ENCODE results near the gene MSH5. TPM values are rescaled to one million over a fixed set of nuclear protein-coding genes. Genes with fewer than 3 reads are reported as not detected.

The MSH5 gene
- total and polyA plus RNA-seq, 2 of the 13 experiments (the other 11 are each of a cell fraction or from before 2014, with no cell fraction given), result 10.2 to 38.7 TPM

- TF ChIP-seq ZBTB1 (CRISPR knock-in tag; IDR thresholded peaks at IDR 0.05; ENCODE audit: borderline replicate concordance) (no peak), ARNT (IDR thresholded peaks at IDR 0.05) (no peak), ATM (IDR thresholded peaks at IDR 0.05; ENCODE audit: borderline replicate concordance) (no peak), MTA1 (CRISPR knock-in tag; IDR thresholded peaks at IDR 0.05; ENCODE audit: borderline replicate concordance) (peak; percentile 97), ZSCAN30 (CRISPR knock-in tag; IDR thresholded peaks at IDR 0.05) (peak; percentile 19; the same call in 1 of the 2 replicates), ZMYM2 (CRISPR knock-in tag; IDR thresholded peaks at IDR 0.05) (peak; percentile 70), ZFP82 (CRISPR knock-in tag; IDR thresholded peaks at IDR 0.05; ENCODE audit: borderline replicate concordance) (0 out of 2 replicates have a peak, but pooled peaks have one; percentile 45), FOXA3 (CRISPR knock-in tag; IDR thresholded peaks at IDR 0.05) (peak; percentile 57; the same call in 1 of the 2 replicates), ZNF703 (CRISPR knock-in tag; IDR thresholded peaks at IDR 0.05; ENCODE audit: borderline replicate concordance) (no peak), PRDM10 (CRISPR knock-in tag; IDR thresholded peaks at IDR 0.05; ENCODE audit: low read depth) (peak; percentile 89), ZNF614 (CRISPR knock-in tag; IDR thresholded peaks at IDR 0.05; ENCODE audit: borderline replicate concordance) (peak; percentile 75; the same call in 1 of the 2 replicates), THRA (CRISPR knock-in tag; IDR thresholded peaks at IDR 0.05; ENCODE audit: borderline replicate concordance) (peak; percentile 71; the same call in 1 of the 2 replicates), CEBPG (CRISPR knock-in tag; IDR thresholded peaks at IDR 0.05) (peak; percentile 21; the same call in 1 of the 2 replicates)
- TF ChIP-seq, protein P1, sequence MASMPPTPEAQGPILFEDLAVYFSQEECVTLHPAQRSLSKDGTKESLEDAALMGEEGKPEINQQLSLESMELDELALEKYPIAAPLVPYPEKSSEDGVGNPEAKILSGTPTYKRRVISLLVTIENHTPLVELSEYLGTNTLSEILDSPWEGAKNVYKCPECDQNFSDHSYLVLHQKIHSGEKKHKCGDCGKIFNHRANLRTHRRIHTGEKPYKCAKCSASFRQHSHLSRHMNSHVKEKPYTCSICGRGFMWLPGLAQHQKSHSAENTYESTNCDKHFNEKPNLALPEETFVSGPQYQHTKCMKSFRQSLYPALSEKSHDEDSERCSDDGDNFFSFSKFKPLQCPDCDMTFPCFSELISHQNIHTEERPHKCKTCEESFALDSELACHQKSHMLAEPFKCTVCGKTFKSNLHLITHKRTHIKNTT (CRISPR knock-in tag; IDR thresholded peaks at IDR 0.05), result no peak
- TF ChIP-seq, protein P2, sequence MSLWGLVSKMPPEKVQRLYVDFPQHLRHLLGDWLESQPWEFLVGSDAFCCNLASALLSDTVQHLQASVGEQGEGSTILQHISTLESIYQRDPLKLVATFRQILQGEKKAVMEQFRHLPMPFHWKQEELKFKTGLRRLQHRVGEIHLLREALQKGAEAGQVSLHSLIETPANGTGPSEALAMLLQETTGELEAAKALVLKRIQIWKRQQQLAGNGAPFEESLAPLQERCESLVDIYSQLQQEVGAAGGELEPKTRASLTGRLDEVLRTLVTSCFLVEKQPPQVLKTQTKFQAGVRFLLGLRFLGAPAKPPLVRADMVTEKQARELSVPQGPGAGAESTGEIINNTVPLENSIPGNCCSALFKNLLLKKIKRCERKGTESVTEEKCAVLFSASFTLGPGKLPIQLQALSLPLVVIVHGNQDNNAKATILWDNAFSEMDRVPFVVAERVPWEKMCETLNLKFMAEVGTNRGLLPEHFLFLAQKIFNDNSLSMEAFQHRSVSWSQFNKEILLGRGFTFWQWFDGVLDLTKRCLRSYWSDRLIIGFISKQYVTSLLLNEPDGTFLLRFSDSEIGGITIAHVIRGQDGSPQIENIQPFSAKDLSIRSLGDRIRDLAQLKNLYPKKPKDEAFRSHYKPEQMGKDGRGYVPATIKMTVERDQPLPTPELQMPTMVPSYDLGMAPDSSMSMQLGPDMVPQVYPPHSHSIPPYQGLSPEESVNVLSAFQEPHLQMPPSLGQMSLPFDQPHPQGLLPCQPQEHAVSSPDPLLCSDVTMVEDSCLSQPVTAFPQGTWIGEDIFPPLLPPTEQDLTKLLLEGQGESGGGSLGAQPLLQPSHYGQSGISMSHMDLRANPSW (CRISPR knock-in tag; IDR thresholded peaks at IDR 0.05; ENCODE audit: borderline replicate concordance), result no peak; the same call in 1 of the 2 replicates
Observed at GRCh38 chr6:31806470-31807272, 66.9 kb downstream of the MSH5 start, which contains the start of gene LSM2 (continued).

Measured in HepG2 (cell line).